ENCODE data around the gene ADAM12.

DNA sequence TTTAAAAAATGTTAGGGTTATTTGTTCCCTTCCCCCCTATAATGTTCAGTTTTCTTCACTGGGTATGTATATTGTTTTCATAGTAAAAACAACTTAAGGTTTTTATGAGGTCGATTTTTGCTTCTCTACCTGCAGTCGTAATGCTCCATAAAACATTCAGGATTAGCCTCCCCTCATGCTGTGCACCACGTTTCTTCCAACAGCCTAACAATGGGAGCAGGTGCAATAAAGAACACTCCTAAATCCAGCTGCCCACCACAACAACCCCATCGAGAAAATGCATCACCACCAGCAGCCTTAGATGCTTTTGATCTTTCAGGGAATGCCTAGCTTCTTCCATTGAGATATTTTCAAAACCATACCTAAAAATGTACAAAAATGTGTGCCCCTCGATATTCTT lies 111.1 kb downstream of the ADAM12 start:
- TF ChIP-seq, protein P1, sequence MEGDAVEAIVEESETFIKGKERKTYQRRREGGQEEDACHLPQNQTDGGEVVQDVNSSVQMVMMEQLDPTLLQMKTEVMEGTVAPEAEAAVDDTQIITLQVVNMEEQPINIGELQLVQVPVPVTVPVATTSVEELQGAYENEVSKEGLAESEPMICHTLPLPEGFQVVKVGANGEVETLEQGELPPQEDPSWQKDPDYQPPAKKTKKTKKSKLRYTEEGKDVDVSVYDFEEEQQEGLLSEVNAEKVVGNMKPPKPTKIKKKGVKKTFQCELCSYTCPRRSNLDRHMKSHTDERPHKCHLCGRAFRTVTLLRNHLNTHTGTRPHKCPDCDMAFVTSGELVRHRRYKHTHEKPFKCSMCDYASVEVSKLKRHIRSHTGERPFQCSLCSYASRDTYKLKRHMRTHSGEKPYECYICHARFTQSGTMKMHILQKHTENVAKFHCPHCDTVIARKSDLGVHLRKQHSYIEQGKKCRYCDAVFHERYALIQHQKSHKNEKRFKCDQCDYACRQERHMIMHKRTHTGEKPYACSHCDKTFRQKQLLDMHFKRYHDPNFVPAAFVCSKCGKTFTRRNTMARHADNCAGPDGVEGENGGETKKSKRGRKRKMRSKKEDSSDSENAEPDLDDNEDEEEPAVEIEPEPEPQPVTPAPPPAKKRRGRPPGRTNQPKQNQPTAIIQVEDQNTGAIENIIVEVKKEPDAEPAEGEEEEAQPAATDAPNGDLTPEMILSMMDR (IDR thresholded peaks at IDR 0.05; ENCODE audit: insufficient read depth, low read depth, low read length) = no peak
- no peak for TF ChIP-seq EZH2 (IDR thresholded peaks at IDR 0.05; ENCODE audit: insufficient read depth, low read length)

All from astrocyte (in vitro differentiated cells and primary cell).